Measurements from ENCODE around the gene GCNT3. TPM values are rescaled to one million over a fixed set of nuclear protein-coding genes. Genes with fewer than 3 reads are reported as not detected.

GCNT3 gene
- 0.15 TPM for polyA plus RNA-seq (2012; ENCODE audit: low read depth, missing spikeins)

DNA sequence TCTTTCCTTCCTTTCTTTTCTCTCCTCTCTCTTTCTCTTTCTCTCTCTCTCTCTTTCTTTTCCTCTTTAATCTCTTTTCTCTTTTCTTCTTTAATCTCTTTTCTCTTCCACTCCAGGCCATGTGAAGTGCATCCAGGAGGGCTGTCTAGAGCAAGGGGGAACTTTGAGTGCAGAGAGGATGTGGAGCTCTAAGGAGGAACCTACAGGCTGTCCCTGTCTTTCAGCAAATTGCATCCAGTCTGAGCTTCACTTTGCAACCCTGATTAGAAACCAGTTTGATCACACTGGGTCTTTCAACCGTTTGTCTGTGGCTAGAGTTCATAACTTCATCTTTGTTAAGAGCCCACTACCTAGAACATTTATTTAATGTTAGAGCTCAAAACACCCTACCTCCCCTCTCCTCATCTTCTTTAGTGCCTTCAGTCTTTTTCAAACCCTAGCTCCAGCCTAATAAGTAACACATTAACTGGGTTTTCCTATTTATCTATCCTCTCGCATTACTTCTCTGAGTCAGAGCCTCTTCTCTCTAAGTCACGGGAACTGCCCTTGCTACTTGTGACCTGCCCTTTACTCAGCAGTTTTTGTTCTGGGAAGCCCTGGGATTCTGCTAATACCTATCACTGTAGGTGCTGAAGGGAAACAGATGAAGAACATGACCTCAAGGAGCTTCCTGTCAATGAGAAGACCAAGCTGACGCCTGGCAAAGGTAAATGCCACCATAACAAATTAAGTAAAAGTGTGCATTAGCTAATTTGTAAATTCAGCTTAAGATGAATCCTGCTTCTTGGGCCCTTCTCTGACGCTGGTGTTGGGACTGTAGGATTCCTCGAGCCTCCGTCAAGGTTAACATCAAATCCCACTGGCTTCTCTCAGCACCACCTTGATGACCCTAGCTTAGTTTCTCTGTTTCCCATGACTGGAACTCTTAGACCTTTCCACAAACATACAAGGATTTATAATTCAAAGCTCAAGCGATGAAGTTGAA, at the start of gene GCNT3:
GCNT3 (plus strand) TSS at position 508 of the 985 bp plus-strand sequence. CDS start 6,456 bp downstream, outside the sequence.
- no peak for FAIRE-seq
- DNase-seq (ENCODE audit: insufficient read length, low spot score) = no peak
- TF ChIP-seq SPI1 (IDR thresholded peaks at IDR 0.05; ENCODE audit: low read depth, low read length) (no peak), POLR2AphosphoS5 (IDR thresholded peaks at IDR 0.05; ENCODE audit: low read depth, low read length) (no peak), TAF1 (IDR thresholded peaks at IDR 0.05; ENCODE audit: low read depth, low read length) (no peak), POLR2A (IDR thresholded peaks at IDR 0.05; ENCODE audit: low read depth, low read length) (no peak), POU2F2 (IDR thresholded peaks at IDR 0.05; ENCODE audit: low read depth, low read length) (no peak)

GRCh38 chr15:59562448-59563186, 49.0 kb upstream of the GCNT3 start:
- no peak for DNase-seq (ENCODE audit: insufficient read length, low spot score)
- no peak for FAIRE-seq
- no peak for TF ChIP-seq POLR2A (IDR thresholded peaks at IDR 0.05; ENCODE audit: low read depth, low read length)
- TF ChIP-seq SPI1 (IDR thresholded peaks at IDR 0.05; ENCODE audit: low read depth, low read length) = no peak
- no peak for TF ChIP-seq PAX5 (IDR thresholded peaks at IDR 0.05; ENCODE audit: insufficient read depth, low read length, severe bottlenecking)
- no peak for TF ChIP-seq TAF1 (IDR thresholded peaks at IDR 0.05; ENCODE audit: low read depth, low read length)
- no peak for TF ChIP-seq POU2F2 (IDR thresholded peaks at IDR 0.05; ENCODE audit: low read depth, low read length)
- TF ChIP-seq POLR2AphosphoS5 (IDR thresholded peaks at IDR 0.05; ENCODE audit: low read depth, low read length) = no peak

DNA sequence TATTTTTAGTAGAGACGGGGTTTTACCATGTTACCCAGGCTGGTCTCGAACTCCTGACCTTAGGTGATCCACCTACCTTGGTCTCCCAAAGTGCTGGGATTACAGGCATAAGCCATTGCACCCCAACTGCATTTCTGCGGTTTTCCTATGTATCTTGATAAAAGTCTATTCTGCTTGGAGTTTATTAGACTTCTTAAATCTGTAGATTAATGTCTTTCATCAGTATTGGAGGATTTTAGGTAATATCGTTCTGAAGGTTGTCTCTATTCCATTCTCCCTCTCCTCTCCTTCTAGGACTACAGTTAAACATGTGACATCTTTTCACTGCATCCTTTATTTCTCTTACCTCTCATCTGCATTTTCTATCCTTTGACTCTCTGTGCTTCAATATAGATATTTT, 46.3 kb upstream of the GCNT3 start:
- no peak for FAIRE-seq
- no peak for TF ChIP-seq PAX5 (IDR thresholded peaks at IDR 0.05; ENCODE audit: insufficient read depth, low read length, severe bottlenecking)
- no peak for TF ChIP-seq SPI1 (IDR thresholded peaks at IDR 0.05; ENCODE audit: low read depth, low read length)
- DNase-seq (ENCODE audit: insufficient read length, low spot score) = no peak

DNA sequence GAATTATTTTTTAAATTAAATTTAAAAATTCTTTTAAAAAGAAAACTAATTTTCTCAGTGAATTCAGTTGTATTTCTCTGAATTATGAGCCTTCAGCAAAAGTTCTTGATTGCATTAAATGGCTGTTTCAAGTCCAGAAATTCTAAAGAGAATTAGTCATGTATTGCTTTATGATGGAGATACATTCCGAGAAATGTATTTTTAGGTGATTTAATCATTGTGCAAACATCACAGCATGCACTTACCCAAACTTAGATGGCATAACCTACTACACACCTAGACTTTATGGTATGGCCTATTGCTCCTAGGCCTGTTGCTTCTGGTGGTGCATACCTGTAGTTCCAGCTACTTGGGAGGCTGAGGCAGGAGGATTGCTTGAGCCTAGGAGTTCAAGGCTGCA, 44.3 kb upstream of the GCNT3 start:
- TF ChIP-seq PAX5 (IDR thresholded peaks at IDR 0.05; ENCODE audit: insufficient read depth, low read length, severe bottlenecking) (no peak), TAF1 (IDR thresholded peaks at IDR 0.05; ENCODE audit: low read depth, low read length) (no peak), SPI1 (IDR thresholded peaks at IDR 0.05; ENCODE audit: low read depth, low read length) (no peak), POLR2AphosphoS5 (IDR thresholded peaks at IDR 0.05; ENCODE audit: low read depth, low read length) (no peak), POU2F2 (IDR thresholded peaks at IDR 0.05; ENCODE audit: low read depth, low read length) (no peak), POLR2A (IDR thresholded peaks at IDR 0.05; ENCODE audit: low read depth, low read length) (no peak)
- DNase-seq (ENCODE audit: insufficient read length, low spot score) (no peak), FAIRE-seq (no peak)

- no peak for DNase-seq (ENCODE audit: insufficient read length, low spot score)
- peak; percentile 52 for FAIRE-seq
- TF ChIP-seq POU2F2 (IDR thresholded peaks at IDR 0.05; ENCODE audit: low read depth, low read length) (no peak), SPI1 (IDR thresholded peaks at IDR 0.05; ENCODE audit: low read depth, low read length) (0 out of 2 replicates have a peak, but pooled peaks have one; percentile 24), PAX5 (IDR thresholded peaks at IDR 0.05; ENCODE audit: insufficient read depth, low read length, severe bottlenecking) (no peak)
Observed at GRCh38 chr15:59569477-59569876, 42.1 kb upstream of the GCNT3 start.

GRCh38 chr15:59570315-59570714, 41.3 kb upstream of the GCNT3 start:
- no peak for FAIRE-seq

GRCh38 chr15:59571606-59572005, 40.0 kb upstream of the GCNT3 start:
- FAIRE-seq (no peak), DNase-seq (ENCODE audit: insufficient read length, low spot score) (no peak)
- TF ChIP-seq POLR2AphosphoS5 (IDR thresholded peaks at IDR 0.05; ENCODE audit: low read depth, low read length) (no peak), POU2F2 (IDR thresholded peaks at IDR 0.05; ENCODE audit: low read depth, low read length) (no peak), SPI1 (IDR thresholded peaks at IDR 0.05; ENCODE audit: low read depth, low read length) (no peak), TAF1 (IDR thresholded peaks at IDR 0.05; ENCODE audit: low read depth, low read length) (no peak), POLR2A (IDR thresholded peaks at IDR 0.05; ENCODE audit: low read depth, low read length) (no peak), PAX5 (IDR thresholded peaks at IDR 0.05; ENCODE audit: insufficient read depth, low read length, severe bottlenecking) (no peak)

More at GRCh38 chr15:59570315-59570714, 41.3 kb upstream of the GCNT3 start:
- no peak for TF ChIP-seq POLR2A (IDR thresholded peaks at IDR 0.05; ENCODE audit: low read depth, low read length)
- no peak for TF ChIP-seq SPI1 (IDR thresholded peaks at IDR 0.05; ENCODE audit: low read depth, low read length)
- no peak for TF ChIP-seq PAX5 (IDR thresholded peaks at IDR 0.05; ENCODE audit: insufficient read depth, low read length, severe bottlenecking)
- TF ChIP-seq TAF1 (IDR thresholded peaks at IDR 0.05; ENCODE audit: low read depth, low read length) = no peak
- TF ChIP-seq POLR2AphosphoS5 (IDR thresholded peaks at IDR 0.05; ENCODE audit: low read depth, low read length) = no peak
- no peak for TF ChIP-seq POU2F2 (IDR thresholded peaks at IDR 0.05; ENCODE audit: low read depth, low read length)
- no peak for DNase-seq (ENCODE audit: insufficient read length, low spot score)

DNA sequence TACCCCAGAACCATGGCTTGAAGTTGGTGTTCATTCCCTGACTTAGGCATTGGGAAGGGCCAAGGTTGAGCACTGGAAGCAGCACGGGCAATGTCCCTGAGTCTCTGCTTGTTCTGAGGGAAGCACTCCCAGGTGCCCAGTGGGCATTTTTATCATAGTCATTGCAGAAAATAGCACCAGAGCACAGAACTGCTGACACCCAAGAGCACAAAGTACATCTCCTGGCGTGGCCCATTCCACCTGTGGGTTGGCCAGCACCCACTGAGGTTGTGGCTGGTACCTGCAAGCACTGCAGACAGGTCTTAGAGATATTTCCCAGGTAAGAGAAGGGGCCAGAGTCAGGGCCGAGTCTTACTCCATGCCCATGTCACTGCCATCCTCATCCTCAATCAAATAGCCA, 28.5 kb upstream of the GCNT3 start:
- FAIRE-seq (no peak), DNase-seq (ENCODE audit: insufficient read length, low spot score) (no peak)
- TF ChIP-seq TAF1 (IDR thresholded peaks at IDR 0.05; ENCODE audit: low read depth, low read length) (no peak), POU2F2 (IDR thresholded peaks at IDR 0.05; ENCODE audit: low read depth, low read length) (no peak), POLR2A (IDR thresholded peaks at IDR 0.05; ENCODE audit: low read depth, low read length) (no peak), POLR2AphosphoS5 (IDR thresholded peaks at IDR 0.05; ENCODE audit: low read depth, low read length) (no peak), PAX5 (IDR thresholded peaks at IDR 0.05; ENCODE audit: insufficient read depth, low read length, severe bottlenecking) (no peak), SPI1 (IDR thresholded peaks at IDR 0.05; ENCODE audit: low read depth, low read length) (no peak)

DNA sequence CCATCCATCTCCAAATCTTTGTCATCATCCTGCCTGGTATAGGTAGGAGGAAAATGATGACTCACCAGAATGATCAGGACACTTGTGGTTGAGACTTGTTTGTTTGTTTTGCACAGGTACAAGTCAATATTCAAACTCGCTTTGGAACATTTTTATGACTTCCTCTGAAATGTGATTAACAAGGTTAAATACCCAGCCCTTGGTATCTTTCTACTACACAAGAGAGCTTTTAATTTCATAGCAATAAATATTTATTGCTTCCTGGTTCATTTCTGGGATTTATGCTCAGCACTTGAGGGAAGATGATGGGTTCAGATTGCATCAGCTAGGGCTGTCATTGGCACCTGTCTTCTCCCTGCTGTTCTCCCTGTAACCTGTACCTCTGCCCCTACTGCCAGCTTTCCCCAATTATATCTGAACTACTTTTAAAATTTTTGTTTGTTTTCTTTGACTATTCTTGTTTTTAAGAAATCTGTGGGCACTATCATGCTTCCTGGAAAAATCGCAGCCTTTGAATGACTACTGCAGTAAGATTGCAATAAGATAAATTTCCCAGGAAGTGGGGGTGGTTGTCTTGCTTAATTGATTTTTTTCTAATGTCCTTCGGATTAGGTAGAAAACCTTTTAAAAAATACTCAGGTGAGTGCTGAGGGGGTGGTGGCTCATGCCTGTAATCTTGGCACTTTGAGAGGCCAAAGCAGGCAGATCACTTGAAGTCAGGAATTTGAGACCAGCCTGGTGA, 24.3 kb upstream of the GCNT3 start:
- no peak for DNase-seq (ENCODE audit: insufficient read length, low spot score)
- FAIRE-seq = no peak
- TF ChIP-seq PAX5 (IDR thresholded peaks at IDR 0.05; ENCODE audit: insufficient read depth, low read length, severe bottlenecking) = no peak
- no peak for TF ChIP-seq TAF1 (IDR thresholded peaks at IDR 0.05; ENCODE audit: low read depth, low read length)
- TF ChIP-seq POLR2A (IDR thresholded peaks at IDR 0.05; ENCODE audit: low read depth, low read length) = no peak
- TF ChIP-seq SPI1 (IDR thresholded peaks at IDR 0.05; ENCODE audit: low read depth, low read length) = no peak
- TF ChIP-seq POU2F2 (IDR thresholded peaks at IDR 0.05; ENCODE audit: low read depth, low read length) = no peak
- TF ChIP-seq POLR2AphosphoS5 (IDR thresholded peaks at IDR 0.05; ENCODE audit: low read depth, low read length) = no peak

Measured in GM12891 (cell line).